Measurements from ENCODE around the gene SLC39A11.

Gene SLC39A11

GRCh38 chr17:72604518-72604917, 488.0 kb downstream of the SLC39A11 start:
- 0 out of 2 replicates have a peak, but pooled peaks have one; percentile 34 for TF ChIP-seq MAX (IDR thresholded peaks at IDR 0.05)
- no peak for TF ChIP-seq TEAD4 (IDR thresholded peaks at IDR 0.05)

GRCh38 chr17:72603420-72604242, 488.9 kb downstream of the SLC39A11 start:
- no peak for TF ChIP-seq EP300 (IDR thresholded peaks at IDR 0.05; ENCODE audit: borderline replicate concordance)
- peak; percentile 63 for TF ChIP-seq USF1 (IDR thresholded peaks at IDR 0.05)
- no peak for TF ChIP-seq EGR1 (IDR thresholded peaks at IDR 0.05)
- 0 out of 2 replicates have a peak, but pooled peaks have one; percentile 11 for TF ChIP-seq MAX (IDR thresholded peaks at IDR 0.05)

GRCh38 chr17:72602517-72603419, 489.7 kb downstream of the SLC39A11 start:
- TF ChIP-seq ZBTB7A (IDR thresholded peaks at IDR 0.05; ENCODE audit: low read depth) (no peak), CEBPB (IDR thresholded peaks at IDR 0.05) (peak; percentile 66), MAX (IDR thresholded peaks at IDR 0.05) (no peak), TCF12 (IDR thresholded peaks at IDR 0.05; ENCODE audit: low read depth) (peak; percentile 31; the same call in 1 of the 2 replicates), EP300 (IDR thresholded peaks at IDR 0.05; ENCODE audit: borderline replicate concordance) (peak; percentile 61), RAD21 (IDR thresholded peaks at IDR 0.05; ENCODE audit: low read depth) (no peak), USF1 (IDR thresholded peaks at IDR 0.05) (peak; percentile 61; the same call in 1 of the 2 replicates), REST (IDR thresholded peaks at IDR 0.05; ENCODE audit: low read depth) (no peak), FOXM1 (IDR thresholded peaks at IDR 0.05; ENCODE audit: borderline replicate concordance, low read depth) (no peak), TEAD4 (IDR thresholded peaks at IDR 0.05) (peak; percentile 42), YY1 (IDR thresholded peaks at IDR 0.05; ENCODE audit: low read depth) (no peak)

GRCh38 chr17:72600934-72601333, 491.6 kb downstream of the SLC39A11 start:
- TF ChIP-seq EP300 (IDR thresholded peaks at IDR 0.05; ENCODE audit: borderline replicate concordance) (peak; percentile 36; the same call in 1 of the 2 replicates), TCF12 (IDR thresholded peaks at IDR 0.05; ENCODE audit: low read depth) (no peak), TAF1 (IDR thresholded peaks at IDR 0.05; ENCODE audit: low read depth) (no peak), TEAD4 (IDR thresholded peaks at IDR 0.05) (peak; percentile 37; the same call in 1 of the 2 replicates), CREB1 (IDR thresholded peaks at IDR 0.05; ENCODE audit: low read depth) (no peak)

GRCh38 chr17:72599891-72600290, 492.6 kb downstream of the SLC39A11 start:
- TF ChIP-seq RAD21 (IDR thresholded peaks at IDR 0.05; ENCODE audit: low read depth) (no peak), NFIC (IDR thresholded peaks at IDR 0.05) (peak; percentile 61)

- no peak for TF ChIP-seq EP300 (IDR thresholded peaks at IDR 0.05; ENCODE audit: borderline replicate concordance)
These were observed 493.8 kb downstream of the SLC39A11 start for GRCh38 chr17:72598695-72599094.

GRCh38 chr17:72597354-72598087, 495.0 kb downstream of the SLC39A11 start:
- TF ChIP-seq EP300 (IDR thresholded peaks at IDR 0.05; ENCODE audit: borderline replicate concordance) (no peak), CREB1 (IDR thresholded peaks at IDR 0.05; ENCODE audit: low read depth) (no peak), TEAD4 (IDR thresholded peaks at IDR 0.05) (no peak), NFIC (IDR thresholded peaks at IDR 0.05) (no peak), MAX (IDR thresholded peaks at IDR 0.05) (no peak), CEBPB (IDR thresholded peaks at IDR 0.05) (no peak), RAD21 (IDR thresholded peaks at IDR 0.05; ENCODE audit: low read depth) (no peak), FOXM1 (IDR thresholded peaks at IDR 0.05; ENCODE audit: borderline replicate concordance, low read depth) (no peak), REST (IDR thresholded peaks at IDR 0.05; ENCODE audit: low read depth) (no peak), TCF12 (IDR thresholded peaks at IDR 0.05; ENCODE audit: low read depth) (no peak), YY1 (IDR thresholded peaks at IDR 0.05; ENCODE audit: low read depth) (no peak), ZBTB7A (IDR thresholded peaks at IDR 0.05; ENCODE audit: low read depth) (no peak), USF1 (IDR thresholded peaks at IDR 0.05) (no peak), TAF1 (IDR thresholded peaks at IDR 0.05; ENCODE audit: low read depth) (no peak), EGR1 (IDR thresholded peaks at IDR 0.05) (no peak)
